SK-N-SH treated with all-trans-retinoic acid at 6 μM for 48 hours (cell line): ENCODE data around the gene ARHGEF10L.
A peak's percentile ranks its signal among the peaks of the same experiment; 100 is the strongest.

ENCODE experiments used
- ATAC-seq: fragments of 200-7000 bp; cut with Tn5 transposase; 3 replicates; pipeline ENCODE4 v1.9.1; 2020; ENCODE audit warnings: mild to moderate bottlenecking, moderate library complexity
- ARNTL ChIP-seq: fragments of 450-650 bp; formaldehyde crosslinking; IDR thresholded peaks from 2 replicates; pipeline ENCODE4 v1.5.0; 2020; ENCODE audit warnings: low read depth, mild to moderate bottlenecking, moderate library complexity, borderline replicate concordance
- BACH2 ChIP-seq: fragments of 250-450 bp; sonication (Bioruptor Pico); IDR thresholded peaks from 2 replicates; pipeline ENCODE4 v1.9.0; 2021; ENCODE audit warnings: mild to moderate bottlenecking, borderline replicate concordance
- CREB5 ChIP-seq: fragments of 250-450 bp; sonication (Bioruptor Pico); IDR thresholded peaks from 2 replicates; pipeline ENCODE4 v1.5.1; 2020; ENCODE audit warnings: low read depth, mild to moderate bottlenecking, moderate library complexity
- ESRRG ChIP-seq: fragments of 250-450 bp; sonication (Bioruptor Pico); IDR thresholded peaks from 2 replicates; pipeline ENCODE4 v1.6.1; 2021; ENCODE audit warnings: mild to moderate bottlenecking
- GLIS3 ChIP-seq: fragments of 250-450 bp; sonication (Bioruptor Pico); IDR thresholded peaks from 2 replicates; pipeline ENCODE4 v1.5.0; 2020; ENCODE audit warnings: mild to moderate bottlenecking, moderate library complexity
- ISL1 ChIP-seq: fragments of 250-450 bp; sonication (Bioruptor Pico); IDR thresholded peaks from 2 replicates; pipeline ENCODE4 v2.1.2; 2022; ENCODE audit warnings: mild to moderate bottlenecking, moderate library complexity
- PATZ1 ChIP-seq: fragments of 250-450 bp; sonication (Bioruptor Pico); IDR thresholded peaks from 2 replicates; pipeline ENCODE4 v1.8.0; 2020; ENCODE audit warnings: mild to moderate bottlenecking, moderate library complexity, borderline replicate concordance
- PPARA ChIP-seq: fragments of 250-450 bp; sonication (Bioruptor Pico); IDR thresholded peaks from 2 replicates; pipeline ENCODE4 v1.5.0; 2020; ENCODE audit warnings: mild to moderate bottlenecking, borderline replicate concordance
- RARB ChIP-seq: fragments of 250-450 bp; sonication (Bioruptor Pico); IDR thresholded peaks from 2 replicates; pipeline ENCODE4 v1.8.0; 2021; ENCODE audit warnings: mild to moderate bottlenecking, moderate library complexity
- SNAI2 ChIP-seq: fragments of 250-450 bp; sonication (Bioruptor Pico); IDR thresholded peaks from 2 replicates; pipeline ENCODE4 v1.5.0; 2020; ENCODE audit warnings: mild to moderate bottlenecking, moderate library complexity
- TCF4 ChIP-seq: fragments of 250-450 bp; sonication (Bioruptor Pico); IDR thresholded peaks from 2 replicates; pipeline ENCODE4 v1.8.0; 2021; ENCODE audit warnings: mild to moderate bottlenecking, moderate library complexity, borderline replicate concordance
- TOX ChIP-seq: fragments of 250-450 bp; sonication (Bioruptor Pico); IDR thresholded peaks from 2 replicates; pipeline ENCODE4 v1.8.0; 2021; ENCODE audit warnings: mild to moderate bottlenecking, moderate library complexity, borderline replicate concordance
- TSHZ2 ChIP-seq: fragments of 250-450 bp; sonication (Bioruptor Pico); IDR thresholded peaks from 2 replicates; pipeline ENCODE4 v1.5.0; 2020; ENCODE audit warnings: mild to moderate bottlenecking, moderate library complexity
- ZC3H10 ChIP-seq: fragments of 250-450 bp; sonication (Bioruptor Pico); IDR thresholded peaks from 2 replicates; pipeline ENCODE4 v1.5.1; 2021; ENCODE audit warnings: mild to moderate bottlenecking, moderate library complexity
- ZFP3 ChIP-seq: fragments of 250-450 bp; sonication (Bioruptor Pico); IDR thresholded peaks from 2 replicates; pipeline ENCODE4 v1.5.0; 2020; ENCODE audit warnings: mild to moderate bottlenecking, moderate library complexity
- ZFP30 ChIP-seq: fragments of 450-650 bp; formaldehyde crosslinking; IDR thresholded peaks from 2 replicates; pipeline ENCODE4 v1.5.0; 2022; ENCODE audit warnings: mild to moderate bottlenecking, moderate library complexity
- ZNF565 ChIP-seq: fragments of 450-650 bp; formaldehyde crosslinking; conservative IDR thresholded peaks from 2 replicates; pipeline ENCODE4 v1.5.0; 2020; ENCODE audit warnings: low read depth, mild to moderate bottlenecking, moderate library complexity
- ZNF70 ChIP-seq: fragments of 450-650 bp; formaldehyde crosslinking; IDR thresholded peaks from 2 replicates; pipeline ENCODE4 v1.5.0; 2020; ENCODE audit warnings: mild to moderate bottlenecking, moderate library complexity
- ZNF8 ChIP-seq: fragments of 450-650 bp; formaldehyde crosslinking; IDR thresholded peaks from 2 replicates; pipeline ENCODE4 v1.5.0; 2020; ENCODE audit warnings: mild to moderate bottlenecking, moderate library complexity
- TF ChIP-seq, protein P1 (sequence below): fragments of 250-450 bp; sonication (Bioruptor Pico); IDR thresholded peaks from 2 replicates; pipeline ENCODE4 v1.5.1; 2021; ENCODE audit warnings: mild to moderate bottlenecking, moderate library complexity
- TF ChIP-seq, protein P2 (sequence below): fragments of 250-450 bp; sonication (Bioruptor Pico); IDR thresholded peaks from 2 replicates; pipeline ENCODE4 v1.8.0; 2021; ENCODE audit warnings: low read depth, mild to moderate bottlenecking, moderate library complexity, borderline replicate concordance

ARHGEF10L gene

DNA sequence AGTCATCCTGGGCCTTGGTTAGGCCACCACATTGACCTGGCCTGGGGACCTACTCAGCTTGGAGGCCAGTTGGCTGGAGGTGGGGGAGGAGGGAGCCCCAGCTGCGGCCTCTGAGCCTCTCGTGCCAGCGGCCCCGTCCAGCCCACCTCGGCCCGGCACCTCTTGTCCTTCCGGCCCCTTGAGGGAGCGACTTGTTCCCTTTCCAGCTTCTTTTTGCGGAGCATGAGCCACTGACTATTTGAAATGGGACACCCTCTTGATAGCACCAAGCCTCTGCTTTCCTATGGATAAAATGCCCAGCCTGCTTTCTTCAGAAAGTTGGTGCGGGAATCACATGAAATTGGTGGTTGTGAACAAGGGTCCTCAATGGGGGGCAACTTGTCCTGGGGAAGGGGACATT, 24.7 kb upstream of the ARHGEF10L start:
- no peak for ATAC-seq
- TF ChIP-seq, protein P1, sequence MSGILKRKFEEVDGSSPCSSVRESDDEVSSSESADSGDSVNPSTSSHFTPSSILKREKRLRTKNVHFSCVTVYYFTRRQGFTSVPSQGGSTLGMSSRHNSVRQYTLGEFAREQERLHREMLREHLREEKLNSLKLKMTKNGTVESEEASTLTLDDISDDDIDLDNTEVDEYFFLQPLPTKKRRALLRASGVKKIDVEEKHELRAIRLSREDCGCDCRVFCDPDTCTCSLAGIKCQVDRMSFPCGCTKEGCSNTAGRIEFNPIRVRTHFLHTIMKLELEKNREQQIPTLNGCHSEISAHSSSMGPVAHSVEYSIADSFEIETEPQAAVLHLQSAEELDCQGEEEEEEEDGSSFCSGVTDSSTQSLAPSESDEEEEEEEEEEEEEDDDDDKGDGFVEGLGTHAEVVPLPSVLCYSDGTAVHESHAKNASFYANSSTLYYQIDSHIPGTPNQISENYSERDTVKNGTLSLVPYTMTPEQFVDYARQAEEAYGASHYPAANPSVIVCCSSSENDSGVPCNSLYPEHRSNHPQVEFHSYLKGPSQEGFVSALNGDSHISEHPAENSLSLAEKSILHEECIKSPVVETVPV (CRISPR knock-in tag): no peak
- TF ChIP-seq ESRRG (CRISPR knock-in tag) (no peak), ZC3H10 (CRISPR knock-in tag) (no peak), ZFP3 (CRISPR knock-in tag) (no peak), PPARA (no peak), ISL1 (no peak), BACH2 (CRISPR knock-in tag) (no peak), TCF4 (CRISPR knock-in tag) (no peak), SNAI2 (CRISPR knock-in tag) (no peak), TOX (CRISPR knock-in tag) (no peak), ARNTL (no peak), PATZ1 (CRISPR knock-in tag) (no peak), ZNF70 (CRISPR knock-in tag) (no peak), ZNF565 (CRISPR knock-in tag) (no peak)
- TF ChIP-seq, protein P2, sequence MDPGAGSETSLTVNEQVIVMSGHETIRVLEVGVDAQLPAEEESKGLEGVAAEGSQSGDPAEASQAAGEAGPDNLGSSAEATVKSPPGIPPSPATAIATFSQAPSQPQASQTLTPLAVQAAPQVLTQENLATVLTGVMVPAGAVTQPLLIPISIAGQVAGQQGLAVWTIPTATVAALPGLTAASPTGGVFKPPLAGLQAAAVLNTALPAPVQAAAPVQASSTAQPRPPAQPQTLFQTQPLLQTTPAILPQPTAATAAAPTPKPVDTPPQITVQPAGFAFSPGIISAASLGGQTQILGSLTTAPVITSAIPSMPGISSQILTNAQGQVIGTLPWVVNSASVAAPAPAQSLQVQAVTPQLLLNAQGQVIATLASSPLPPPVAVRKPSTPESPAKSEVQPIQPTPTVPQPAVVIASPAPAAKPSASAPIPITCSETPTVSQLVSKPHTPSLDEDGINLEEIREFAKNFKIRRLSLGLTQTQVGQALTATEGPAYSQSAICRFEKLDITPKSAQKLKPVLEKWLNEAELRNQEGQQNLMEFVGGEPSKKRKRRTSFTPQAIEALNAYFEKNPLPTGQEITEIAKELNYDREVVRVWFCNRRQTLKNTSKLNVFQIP: no peak

GRCh38 chr1:17515902-17516301, 23.6 kb upstream of the ARHGEF10L start:
- no peak for TF ChIP-seq ZNF8 (CRISPR knock-in tag)
- TF ChIP-seq ZFP30: no peak
- no peak for TF ChIP-seq ARNTL
- TF ChIP-seq CREB5 (CRISPR knock-in tag): no peak
- no peak for TF ChIP-seq BACH2 (CRISPR knock-in tag)
- TF ChIP-seq, protein P2: no peak
- no peak for TF ChIP-seq TCF4 (CRISPR knock-in tag)
- no peak for TF ChIP-seq ISL1
- TF ChIP-seq ZC3H10 (CRISPR knock-in tag): no peak
- no peak for TF ChIP-seq ZFP3 (CRISPR knock-in tag)
- no peak for TF ChIP-seq SNAI2 (CRISPR knock-in tag)
- ATAC-seq: no peak

DNA sequence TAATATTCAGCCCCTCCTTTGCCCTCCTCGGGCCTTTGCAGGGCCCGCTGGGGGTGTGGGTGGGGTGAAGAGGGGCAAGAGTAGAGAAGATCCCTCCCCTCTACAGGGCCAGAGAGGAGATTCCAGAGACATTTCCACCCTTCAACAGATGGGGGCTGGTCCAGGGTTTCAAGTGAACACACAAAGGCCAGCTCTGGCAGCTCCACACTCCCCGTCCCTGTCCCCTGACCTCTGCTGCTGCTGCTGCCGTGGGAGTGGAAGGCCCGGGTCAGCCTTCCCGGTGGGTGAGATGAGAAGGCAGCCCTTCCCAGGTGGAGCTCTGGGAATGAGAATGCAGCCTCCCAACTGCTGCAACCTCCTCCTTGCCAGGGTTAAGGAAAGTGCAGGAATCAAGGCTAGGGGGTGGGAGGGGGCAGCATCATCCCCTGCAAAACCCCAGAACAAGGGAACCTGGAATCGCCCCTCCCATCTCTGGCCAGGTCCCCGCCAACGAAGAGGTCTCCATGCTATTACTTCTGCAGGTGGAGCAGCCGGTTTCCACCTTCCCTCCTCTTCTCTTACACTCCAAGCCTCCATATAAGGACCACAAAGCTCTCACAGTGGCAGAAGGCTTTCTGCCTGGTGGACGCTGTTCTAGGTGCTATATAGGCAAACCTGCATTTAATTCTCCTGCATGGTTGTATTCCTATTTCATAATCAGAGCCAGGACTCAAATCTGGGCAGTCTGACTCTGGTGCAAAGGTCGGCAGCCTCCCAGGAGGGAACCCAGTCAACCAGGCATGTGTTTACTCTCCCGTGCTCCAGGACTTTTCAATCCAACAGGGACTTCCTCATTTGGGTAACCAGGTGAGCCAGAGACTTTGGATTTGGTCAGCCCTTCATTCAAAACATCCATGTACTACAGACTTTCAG, 22.9 kb upstream of the ARHGEF10L start:
- ATAC-seq: peak; percentile 58; the same call in 2 of the 3 replicates
- TF ChIP-seq ZC3H10 (CRISPR knock-in tag) (no peak), SNAI2 (CRISPR knock-in tag) (no peak), PATZ1 (CRISPR knock-in tag) (no peak), TCF4 (CRISPR knock-in tag) (no peak), ARNTL (no peak), RARB (no peak), ZNF70 (CRISPR knock-in tag) (no peak), GLIS3 (no peak), ESRRG (CRISPR knock-in tag) (no peak), ZFP30 (no peak), TSHZ2 (CRISPR knock-in tag) (no peak), ZNF8 (CRISPR knock-in tag) (no peak), ZFP3 (CRISPR knock-in tag) (no peak)
- TF ChIP-seq, protein P2: no peak
